HL-60/S4 treated with phorbol 12-myristate 13-acetate at 8.2 ng/mL for 4 days and 3 days (cell line): Measurements from ENCODE around the gene RREB1.

Experiments
- in situ Hi-C: fragments of 300-500 bp; cut with MboI; formaldehyde crosslinking; loops from 2 replicates; pipeline ENCODE4 v1.15.0; 2022; ENCODE audit warnings: low sequenced_read_pairs

RREB1 gene

DNA sequence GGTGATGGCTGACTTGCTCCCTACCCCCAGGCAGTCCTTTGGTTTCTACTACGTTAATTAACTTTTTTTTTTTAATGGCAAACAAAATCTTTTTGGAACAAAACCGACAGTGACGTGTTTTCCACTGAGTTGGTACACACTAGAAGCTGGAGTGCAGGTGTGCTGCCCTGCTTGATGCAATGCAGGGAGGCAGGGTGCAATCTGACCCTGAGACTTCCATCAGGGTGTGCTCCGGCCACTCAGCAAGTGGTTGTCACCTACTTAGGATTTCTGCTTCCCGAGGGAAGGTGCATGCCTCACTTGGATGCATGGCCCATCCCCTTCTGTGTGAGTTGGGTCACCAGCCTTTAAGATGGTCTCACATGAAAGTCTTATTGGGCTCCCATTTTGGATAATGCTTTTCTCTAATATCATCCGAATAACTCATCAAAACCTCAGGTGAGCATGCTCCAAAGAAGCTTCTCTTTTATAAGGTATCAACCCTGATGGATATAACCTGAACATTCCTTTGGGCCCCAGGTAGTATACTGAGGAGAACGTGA lies 14.0 kb downstream of the RREB1 start:
- in situ Hi-C loops: no loop called here

DNA sequence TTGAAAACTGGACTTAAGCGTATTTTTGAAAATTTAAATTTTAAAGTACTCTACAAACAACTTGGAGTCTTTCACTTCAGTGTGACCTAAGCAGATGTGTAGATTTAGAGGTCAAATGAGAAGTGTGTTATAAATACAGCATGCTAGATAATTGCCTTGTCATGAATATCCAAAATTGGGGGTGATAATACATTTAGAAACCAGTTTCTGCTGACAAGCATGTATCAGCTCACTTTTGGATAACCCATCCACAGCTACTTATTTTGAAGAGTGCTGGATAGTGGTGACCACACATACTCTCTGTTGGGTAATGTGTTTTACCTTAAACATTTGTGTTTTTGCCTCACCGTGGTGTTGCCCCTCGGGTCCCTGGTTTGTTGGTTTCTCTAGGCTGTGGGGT lies 14.9 kb downstream of the RREB1 start:
- in situ Hi-C loops: no loop called here

DNA sequence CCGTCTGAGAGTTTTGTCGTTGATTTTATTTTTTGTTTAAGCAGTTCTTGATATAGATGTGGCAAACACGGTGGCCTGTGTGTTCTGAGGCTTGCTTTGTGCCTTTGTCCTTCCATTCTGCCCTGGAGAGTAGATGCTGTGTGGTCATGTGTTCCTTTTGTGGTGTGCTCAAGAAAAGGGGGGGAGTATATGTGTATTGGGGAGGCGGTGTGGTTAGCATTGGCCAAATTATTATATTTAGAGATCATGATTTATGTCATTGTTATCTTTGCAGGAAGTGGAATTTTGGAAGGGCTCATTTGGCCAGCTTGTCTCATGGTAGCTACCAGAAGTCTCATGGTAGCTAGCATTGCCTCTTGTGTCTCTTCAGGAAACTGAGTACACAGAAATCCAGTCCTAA lies 16.4 kb downstream of the RREB1 start:
- in situ Hi-C loops: no loop called here

DNA sequence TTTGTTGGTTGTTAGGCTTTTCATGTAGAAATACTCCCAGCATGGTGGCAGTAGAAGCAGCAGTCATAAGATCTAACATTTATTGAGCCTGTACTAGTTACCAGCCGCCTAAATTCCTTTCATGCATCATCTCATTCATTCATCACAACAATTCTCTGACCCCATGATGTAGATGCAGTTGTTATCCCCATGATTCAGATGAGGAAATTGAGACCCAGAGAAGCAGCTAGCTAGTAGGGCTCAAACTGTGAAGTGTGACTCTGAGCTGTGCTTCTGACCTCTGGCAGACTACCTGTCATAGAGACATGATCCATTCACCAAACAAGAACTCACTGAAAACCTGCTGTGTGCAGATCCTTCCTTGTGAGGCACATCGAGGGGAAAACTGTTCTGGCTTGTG lies 16.9 kb downstream of the RREB1 start:
- in situ Hi-C loops: no loop called here

DNA sequence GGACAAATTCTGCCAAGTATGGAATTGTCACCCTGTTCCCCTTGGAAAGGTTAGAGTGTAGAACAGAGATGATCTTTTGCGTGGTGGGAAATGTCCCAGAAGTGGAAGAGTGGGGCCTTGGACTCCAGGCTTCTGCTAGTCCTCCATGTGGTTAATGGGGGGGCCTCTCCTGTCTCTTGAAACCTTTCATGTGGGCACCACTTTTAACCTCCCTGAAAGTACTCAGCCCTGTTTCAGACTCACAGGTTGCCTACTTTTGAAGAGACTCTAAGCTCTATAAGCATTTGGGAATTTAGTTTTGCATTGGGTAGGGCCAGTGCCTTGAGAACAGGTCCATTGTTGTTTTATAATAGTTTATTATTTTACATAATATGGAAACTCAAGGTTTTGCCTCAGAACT lies 17.5 kb downstream of the RREB1 start:
- in situ Hi-C loops: no loop called here

DNA sequence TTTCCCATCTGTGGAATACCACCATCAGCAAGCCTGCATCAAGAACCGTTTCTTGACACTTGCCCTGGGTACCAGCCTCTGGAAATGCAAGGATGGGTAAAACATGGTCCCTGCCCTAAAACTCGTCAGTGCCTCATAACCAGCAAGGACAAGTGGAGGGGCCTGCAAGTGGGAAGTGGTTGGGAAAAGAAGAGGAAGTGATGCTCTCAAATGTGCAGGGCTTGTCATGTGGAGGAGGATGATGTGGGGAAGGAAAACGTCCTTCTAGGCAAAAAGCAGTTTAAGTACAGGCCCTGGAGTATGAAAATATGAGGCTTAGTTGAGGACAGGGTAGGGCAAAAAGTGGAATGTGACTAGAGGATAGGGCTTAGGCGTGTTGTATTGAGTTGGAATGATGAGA lies 19.0 kb downstream of the RREB1 start:
- in situ Hi-C loops: no loop called here

DNA sequence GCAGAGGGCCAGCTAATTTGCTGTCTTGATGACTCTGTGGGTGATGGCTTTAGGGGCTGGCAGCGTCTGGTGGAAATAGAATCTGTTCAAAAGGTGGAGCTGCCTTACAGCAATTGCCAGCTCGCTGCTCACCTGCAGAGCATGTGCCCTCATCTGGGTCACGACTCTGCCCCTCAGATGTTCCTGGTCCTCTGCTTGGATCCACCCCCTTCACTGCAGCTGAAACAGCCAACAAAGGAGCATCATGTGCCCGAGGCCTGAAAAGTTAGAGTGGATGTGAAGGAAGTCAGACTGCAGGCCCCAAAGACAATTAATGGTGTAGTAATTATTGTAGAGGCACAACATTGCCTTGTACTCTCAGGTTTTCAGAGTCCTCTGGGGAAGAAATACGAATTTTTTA lies 19.9 kb downstream of the RREB1 start:
- in situ Hi-C loops: no loop called here

DNA sequence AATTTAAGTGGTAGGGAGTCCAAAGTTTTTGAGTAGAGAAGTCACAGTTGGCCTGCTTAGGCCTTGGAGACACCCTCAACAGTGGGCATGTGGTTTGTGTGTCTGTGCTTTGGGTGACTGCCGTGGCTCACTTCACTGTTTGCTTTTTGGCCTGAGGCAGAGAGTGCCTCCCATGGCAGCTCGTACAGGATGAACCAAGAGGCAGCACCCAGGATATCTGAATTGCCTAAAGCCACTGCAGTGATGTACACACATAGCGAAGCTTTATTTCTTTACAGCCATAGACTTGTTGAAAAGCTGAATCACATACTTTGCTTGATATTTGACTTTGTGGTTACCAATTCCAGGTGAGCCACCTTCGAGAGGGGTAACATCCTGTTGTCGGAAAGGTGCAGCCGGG lies 21.6 kb downstream of the RREB1 start:
- in situ Hi-C loops: no loop called here

DNA sequence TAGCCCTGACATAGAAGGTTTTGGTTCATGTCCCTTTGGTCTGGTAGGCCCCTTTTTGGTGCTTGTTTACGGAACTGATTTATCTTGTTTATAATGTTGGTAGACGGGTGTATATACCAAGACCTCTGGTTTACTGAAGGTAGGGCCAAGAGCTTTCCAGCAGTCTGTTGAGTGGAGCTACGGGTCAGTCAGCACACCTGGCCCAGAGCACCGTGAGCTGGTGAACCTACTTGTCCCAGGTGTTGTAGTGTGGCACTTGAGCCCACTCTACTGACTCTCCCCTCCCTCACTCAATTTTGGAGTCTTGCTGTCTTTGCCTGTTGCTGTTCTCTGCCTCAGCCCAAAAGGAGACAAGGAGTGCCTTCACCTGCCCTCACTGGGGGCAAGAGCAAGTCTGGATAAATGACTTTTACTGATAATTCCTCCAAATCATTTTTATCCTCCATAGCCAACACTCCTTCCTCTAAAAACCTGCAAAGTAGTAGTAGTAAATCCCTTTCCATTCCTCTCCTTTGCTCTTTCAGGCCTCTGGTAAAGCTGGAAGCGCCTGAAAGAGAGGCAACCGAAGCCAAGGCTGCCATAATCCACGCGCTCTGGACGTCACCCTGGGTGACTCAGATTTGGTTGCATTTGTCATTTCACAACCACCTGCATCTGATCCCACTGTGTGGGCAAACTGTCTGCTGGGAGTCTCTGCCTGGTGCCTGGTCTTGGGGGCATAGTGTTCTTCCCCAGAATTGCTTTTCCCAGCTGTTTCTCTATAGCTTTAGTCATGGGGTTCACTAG lies 22.2 kb downstream of the RREB1 start:
- in situ Hi-C loops: no loop called here

DNA sequence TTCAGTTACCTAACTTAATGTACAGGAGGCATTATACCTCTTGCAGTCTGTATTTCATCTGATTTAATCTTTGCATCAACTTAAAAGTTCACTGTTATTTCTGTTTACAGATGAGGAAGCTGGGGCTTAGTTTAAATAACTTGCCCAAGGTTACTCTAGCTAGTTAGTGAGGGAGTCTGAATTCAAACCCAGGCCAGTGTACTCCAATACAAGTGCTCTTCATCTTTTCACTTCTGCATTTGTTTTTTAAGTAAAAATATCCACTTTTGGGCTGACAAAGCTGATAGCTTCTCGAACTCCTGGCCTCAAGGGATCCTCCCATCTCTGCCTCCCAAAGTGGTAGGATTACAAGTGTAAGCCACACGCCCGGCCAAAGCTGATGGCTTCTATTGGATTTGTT lies 23.6 kb downstream of the RREB1 start:
- in situ Hi-C loops: no loop called here

DNA sequence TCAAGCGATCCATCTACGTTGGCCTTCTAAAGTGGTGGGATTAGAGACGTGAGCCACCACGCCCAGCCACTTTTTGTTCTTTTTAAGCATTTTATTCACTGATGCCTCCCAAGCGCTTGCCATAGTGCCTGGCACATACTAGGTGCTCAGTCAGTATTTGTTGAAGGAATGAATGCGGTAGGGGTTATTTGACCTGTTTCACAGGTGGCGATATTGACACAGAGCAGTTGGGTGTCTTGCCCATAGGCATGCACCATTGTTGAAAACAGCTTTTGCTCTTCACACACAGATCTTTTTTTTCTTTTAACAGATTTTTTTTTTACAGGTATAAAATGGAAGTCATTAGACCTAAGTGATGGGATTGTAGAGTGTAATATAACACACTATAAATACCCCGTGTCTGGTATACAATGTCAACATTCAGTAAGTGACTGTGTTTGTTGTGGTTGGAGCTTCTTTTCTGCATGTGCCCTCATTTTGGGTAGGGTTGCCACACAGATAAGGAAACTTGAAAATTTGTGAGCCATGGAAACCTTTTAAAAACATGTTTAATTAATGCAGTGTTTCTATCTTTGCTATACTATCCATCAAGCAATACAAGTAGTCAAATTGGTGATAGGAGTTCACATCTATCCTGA lies 24.8 kb downstream of the RREB1 start:
- in situ Hi-C loops: no loop called here

DNA sequence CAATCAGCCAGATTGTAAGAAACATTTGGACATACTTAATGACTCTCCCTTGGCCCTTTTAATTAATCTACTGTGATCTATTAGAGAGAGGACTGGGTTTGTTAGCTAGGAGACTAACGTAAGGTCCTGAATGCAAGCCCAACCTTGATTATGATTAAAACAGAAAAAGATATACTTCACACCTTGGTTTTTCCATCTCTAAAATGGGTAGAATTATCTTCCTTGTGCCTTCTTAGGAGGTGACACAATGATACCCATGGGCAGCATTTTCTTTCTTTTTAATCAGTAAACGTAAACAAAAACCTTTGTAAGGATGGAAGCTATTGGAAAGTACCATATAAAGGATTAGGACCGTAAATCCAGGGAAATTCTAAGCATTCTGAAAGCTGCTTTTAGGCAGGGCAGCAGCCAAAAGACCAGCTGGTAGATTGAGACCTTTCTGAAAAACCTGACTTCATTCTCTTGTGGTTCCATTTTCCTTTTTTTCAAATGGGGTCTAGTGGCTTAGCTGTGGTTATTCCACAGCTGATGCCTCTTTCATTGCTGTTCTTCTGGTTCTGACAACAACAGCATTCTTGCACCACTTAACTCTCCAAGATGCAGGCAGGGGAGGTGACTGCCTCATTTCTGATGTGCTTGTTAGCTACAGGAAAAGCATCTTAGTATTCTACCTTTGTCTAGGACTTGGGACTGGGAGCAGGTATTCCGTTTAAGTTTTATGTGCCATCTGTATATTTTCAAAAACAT lies 27.4 kb downstream of the RREB1 start:
- in situ Hi-C loops: no loop called here

DNA sequence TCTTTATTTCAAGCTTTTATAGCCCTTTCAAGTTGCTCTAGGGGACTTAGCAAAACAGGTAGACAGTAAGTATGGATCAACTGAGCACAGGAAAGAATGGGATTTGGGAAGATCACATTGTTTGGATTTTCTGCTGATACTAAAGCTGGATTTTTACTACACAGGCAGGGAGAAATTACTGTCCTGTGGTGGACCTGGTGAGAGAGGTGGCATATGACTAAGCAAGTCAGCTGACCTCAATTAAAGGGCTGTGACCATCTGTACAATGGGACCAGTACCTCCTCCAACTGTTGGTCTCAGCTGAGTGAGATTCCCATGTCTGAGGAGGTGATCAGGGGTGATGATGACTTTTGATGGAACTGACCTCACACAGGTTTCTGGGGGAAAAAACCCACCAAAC lies 28.0 kb downstream of the RREB1 start:
- in situ Hi-C loops: no loop called here

DNA sequence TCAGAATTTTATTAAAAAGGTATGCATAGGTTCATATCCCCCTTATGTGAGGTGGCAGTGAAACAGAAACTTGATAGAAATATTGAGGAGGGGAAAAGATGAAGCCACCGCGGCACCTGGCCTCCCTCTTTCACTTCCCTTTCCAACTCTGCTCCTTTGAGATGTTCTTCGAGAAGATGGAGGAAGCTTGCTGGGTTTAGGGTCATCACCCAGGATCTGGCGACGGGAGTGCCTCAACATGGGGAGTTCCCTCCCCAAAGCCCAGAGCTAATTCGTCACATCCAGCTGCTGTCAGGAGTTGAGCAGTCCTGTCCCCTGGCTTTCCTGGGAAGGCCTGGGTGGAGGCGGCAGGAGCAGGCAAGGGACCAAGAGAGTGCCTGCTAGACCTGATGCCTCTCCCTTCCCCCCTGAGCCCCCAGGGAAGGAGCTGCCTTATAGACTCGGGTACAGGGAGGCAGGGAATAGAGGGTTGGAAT lies 29.1 kb downstream of the RREB1 start:
- in situ Hi-C loops: no loop called here

DNA sequence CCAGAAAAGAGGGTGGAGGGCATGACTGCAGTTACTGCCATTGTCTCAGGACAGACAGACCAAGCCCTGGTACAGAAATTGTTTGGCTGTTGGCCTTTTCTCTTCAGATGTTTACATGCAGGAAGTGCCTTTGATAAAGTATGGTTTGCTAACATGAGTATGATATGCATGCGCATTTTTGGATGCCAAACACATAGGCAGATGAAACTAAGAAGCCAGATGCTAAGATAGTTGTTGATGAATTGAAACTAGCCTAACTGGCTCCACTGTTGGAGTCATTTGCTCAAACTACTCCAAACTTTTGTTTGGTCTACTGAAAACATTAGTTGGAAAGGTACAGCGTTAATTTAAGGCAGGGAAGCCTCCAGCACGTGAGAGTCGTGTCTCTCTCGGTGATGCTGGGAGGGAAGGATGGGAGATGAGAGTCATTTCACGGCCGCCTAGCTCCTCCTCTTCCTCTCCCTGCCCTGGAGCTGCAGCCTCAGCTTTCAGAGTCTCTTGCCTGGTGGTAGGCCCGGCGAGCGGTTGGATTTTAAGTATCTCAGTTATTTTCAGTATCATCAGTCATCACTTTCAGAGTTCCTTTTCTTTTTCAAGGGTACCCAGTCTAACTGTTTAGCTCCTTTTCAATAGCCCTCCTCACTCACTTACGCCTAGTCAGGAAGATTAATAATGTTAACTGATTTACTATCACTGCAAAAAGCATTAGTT lies 29.7 kb downstream of the RREB1 start:
- in situ Hi-C loops: no loop called here

DNA sequence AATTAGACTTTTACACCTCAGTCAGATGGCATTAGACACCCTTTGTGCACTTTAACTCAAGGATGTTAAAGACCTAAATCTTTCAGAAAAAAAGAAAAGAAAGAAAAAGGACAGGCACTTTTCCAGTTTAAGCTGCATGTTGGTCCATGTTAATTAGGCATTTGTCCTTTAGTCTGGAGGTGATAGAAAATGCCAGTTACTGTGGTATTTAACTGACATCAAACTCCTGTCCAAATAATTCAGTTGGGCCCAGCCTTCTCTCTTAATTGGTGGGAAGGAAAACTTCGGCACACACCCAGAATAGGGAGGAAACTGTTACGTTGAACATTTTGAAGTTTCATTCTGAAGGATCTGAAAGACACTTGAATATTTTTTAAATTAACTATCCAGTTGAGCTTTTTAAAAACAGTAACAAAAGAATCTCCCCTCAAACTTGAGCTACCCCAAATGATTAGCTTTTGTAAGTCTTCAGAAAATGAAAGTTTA lies 30.3 kb downstream of the RREB1 start:
- in situ Hi-C loops: no loop called here

DNA sequence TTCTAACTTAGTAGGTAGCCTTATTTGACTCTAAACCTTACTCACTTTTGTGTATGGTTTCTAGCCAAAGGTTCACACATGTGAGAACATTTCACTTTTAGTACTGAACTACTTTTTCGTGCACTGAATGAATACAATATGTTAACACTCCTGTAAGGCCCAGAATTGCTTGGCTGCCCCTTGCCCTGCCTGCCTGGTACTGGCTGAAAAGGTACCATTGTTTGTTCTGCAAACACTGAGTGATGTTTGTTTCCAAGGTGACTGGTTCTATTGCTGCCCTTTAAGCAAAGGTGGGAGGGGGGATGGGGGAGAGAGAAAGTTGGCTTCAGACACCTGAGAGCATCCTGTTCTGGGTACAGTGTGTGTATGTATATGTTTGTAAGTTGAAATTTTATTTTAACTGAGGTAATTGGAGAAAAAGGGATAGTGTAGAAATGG lies 31.2 kb downstream of the RREB1 start:
- in situ Hi-C loops: no loop called here

DNA sequence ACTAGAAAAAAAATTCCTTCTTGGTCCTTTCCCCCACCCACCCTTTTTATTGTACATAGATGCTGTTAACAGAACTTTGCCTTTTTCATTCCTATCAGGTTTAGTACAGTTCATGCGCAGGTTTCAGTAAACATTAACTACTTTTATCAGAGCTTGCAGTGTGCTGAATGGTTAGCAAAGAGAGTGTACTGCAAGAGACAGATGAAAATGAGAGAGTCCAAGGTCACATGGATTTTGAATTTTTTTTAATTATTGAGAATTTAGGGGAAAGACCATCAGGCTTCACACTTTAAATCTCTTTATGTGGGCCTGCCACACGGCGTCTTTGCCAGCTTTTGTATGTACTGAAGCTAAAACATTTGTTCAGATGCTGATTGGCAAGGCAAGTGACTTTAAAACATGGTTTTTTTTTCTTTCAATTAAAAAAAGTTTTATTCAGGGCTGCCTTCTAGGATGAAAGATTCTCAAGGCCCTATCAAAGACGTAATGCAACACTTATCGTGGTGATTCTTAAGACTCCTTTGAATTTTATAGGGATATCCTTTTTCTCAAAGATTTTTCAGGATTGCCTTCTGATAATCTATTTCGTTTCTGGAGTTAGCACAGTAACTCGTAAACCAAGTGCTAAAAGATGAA lies 32.2 kb downstream of the RREB1 start:
- in situ Hi-C loops: no loop called here

DNA sequence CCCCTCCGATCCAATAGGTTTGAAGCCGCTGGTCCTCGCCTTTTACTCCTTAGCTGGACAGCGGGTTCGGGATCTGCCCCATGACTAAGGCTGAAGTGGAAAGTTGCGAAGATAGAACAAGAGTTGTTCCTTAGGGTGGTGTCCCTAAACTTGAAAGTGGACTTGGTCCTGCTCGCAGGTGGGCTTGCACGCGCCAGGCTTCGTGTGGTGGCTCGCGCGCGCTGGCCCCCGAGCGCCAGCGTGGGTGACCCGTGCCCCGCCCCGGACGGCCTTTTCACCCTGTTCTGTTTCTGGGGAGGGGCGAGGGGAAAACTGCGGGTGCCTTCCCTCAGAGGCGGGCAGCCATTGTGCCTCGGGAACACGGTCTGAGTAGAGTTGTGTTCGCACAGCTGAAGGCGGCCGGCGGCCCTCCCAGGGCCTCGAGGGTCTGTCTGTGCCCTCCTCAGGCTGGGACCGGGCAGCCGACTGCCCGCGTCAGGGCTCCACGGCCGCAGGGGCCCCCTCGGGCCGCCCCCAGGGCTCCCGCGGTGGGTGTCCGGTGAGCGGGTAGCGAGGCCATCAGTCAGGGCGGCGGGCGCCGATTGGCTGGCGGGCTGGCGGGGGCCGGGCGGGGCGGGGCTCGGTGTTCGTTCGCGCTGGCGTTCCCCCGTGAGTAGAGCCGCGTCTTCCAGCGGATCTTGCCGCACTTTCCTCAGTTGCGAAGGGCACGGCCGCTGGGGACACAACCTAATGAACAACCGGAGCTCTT lies 33.0 kb downstream of the RREB1 start:
- in situ Hi-C loops: no loop called here
